Right cardiac atrium (tissue), 5 donors: ENCODE results near the gene HTATIP2. TPM values are rescaled to one million over a fixed set of nuclear protein-coding genes. Genes with fewer than 3 reads are reported as not detected.
"Not testable (repeated sequence)": the region's sequence is repeated elsewhere in the genome, so short reads cannot be mapped to it uniquely, and the experiment has no call there.

Experiments
- ATAC-seq, 2 donors: fragments of 200-7000 bp; cut with Tn5 transposase; one replicate each; pipeline versions ENCODE4 v1.8.0 to v1.9.1; 2020; ENCODE audit warnings: moderate library complexity in 2 of 2, mild to moderate bottlenecking in 1 of 2
- DNase-seq, 3 donors: peaks; one replicate each; pipeline ENCODE4 v3.0.0-alpha.2; 2020
- H3K27ac ChIP-seq: one replicate; pipeline ENCODE4 v1.5.1; 2013; ENCODE audit warnings: mild to moderate bottlenecking, low read length, control low read depth, moderate library complexity
- H3K27me3 ChIP-seq: one replicate; pipeline ENCODE4 v1.6.1; 2013; ENCODE audit not compliant: control insufficient read depth, insufficient read depth
- H3K4me1 ChIP-seq: one replicate; pipeline ENCODE4 v1.6.1; 2013; ENCODE audit warnings: low read length; ENCODE audit not compliant: control insufficient read depth, insufficient read depth
- H3K4me3 ChIP-seq: one replicate; pipeline ENCODE4 v1.5.1; 2013; ENCODE audit warnings: low read length, control low read depth
- H3K9me3 ChIP-seq: one replicate; pipeline ENCODE4 v1.6.1; 2013; ENCODE audit warnings: low read length; ENCODE audit not compliant: control insufficient read depth
- WGBS: extraction: QIAGEN DNeasy Blood & Tissue Kit; methylation state at CpG from one replicate; pipeline ENCODE4 v1.1.7; 2013; 5-methylcytosine and 5-hydroxymethylcytosine counted together
- intact Hi-C, 4 donors: fragments of 100-400 bp; cut with DNase I; formaldehyde crosslinking; loops; one replicate each; pipeline versions ENCODE4 v1.11.0 to v1.14.0; 2022 to 2023
- polyA plus RNA-seq: library from polyadenylated mRNA; stranded (reverse); fragments of 200-250 nt; gene quantifications from one replicate; pipeline ENCODE4 v1.2.3, GENCODE V29; 2013
- total RNA-seq, 4 donors: library from RNA; stranded (reverse); fragmentation: NEBNext Ultra II Directional; extraction: Animal tissue kit (Norgen Biotek cat#: 25700); gene quantifications; one replicate each; pipeline ENCODE4 v1.2.1, GENCODE V29; 2021
- donor health status: healthy with polysubstance abuse.
- donor health status: DM: no; HTN: yes; CAD: no.
- donor health status: DM: no; HTN: no; CAD: no.
- donor health status: DM: no; HTN: yes; CAD: no; lungs with severe emphysema.
- donor health status: DM: yes; HTN: yes; CAD: no.

HTATIP2 gene
- total and polyA plus RNA-seq, 5 donors: 12.7 to 22.0 (median 17.3) TPM

DNA sequence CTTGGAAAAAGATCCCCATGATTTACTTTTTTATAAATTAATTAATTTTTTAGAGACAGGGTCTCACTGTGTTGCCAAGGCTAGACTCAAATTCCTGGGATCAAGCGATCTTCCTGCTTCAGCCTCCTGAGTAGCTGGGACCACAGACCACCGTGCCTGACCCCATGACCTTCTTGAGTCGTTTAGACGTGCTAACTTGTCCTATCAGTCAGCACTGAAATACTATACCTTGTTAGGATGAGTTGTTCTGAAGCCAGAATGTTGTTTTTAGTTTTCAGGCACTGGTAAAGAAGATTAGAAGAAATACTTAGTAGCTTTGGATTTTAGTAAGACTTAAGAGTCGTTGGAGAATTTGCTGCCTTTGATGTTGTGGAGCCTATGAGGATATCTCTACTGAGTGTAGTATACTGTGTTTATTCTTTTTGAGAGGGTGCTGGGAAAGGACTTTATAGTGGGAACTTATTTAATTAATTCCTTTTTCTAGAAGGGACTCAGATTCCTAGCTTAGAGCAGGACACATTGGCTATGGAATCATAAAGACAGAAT is 8.6 kb downstream of the HTATIP2 start:
- intact Hi-C loops: no loop called here
- H3K9me3 ChIP-seq: no peaks in the 10 kb centered on the region
- DNase-seq (no peak), ATAC-seq (no peak)
- WGBS: 65% methylated on average over 5 of the region's 5 CpGs
- no peaks in the 10 kb centered on the region for H3K27me3 ChIP-seq
- H3K4me1 ChIP-seq: no peaks in the 10 kb centered on the region
- H3K27ac ChIP-seq: no peak overlapping the region
- no peak overlapping the region for H3K4me3 ChIP-seq

DNA sequence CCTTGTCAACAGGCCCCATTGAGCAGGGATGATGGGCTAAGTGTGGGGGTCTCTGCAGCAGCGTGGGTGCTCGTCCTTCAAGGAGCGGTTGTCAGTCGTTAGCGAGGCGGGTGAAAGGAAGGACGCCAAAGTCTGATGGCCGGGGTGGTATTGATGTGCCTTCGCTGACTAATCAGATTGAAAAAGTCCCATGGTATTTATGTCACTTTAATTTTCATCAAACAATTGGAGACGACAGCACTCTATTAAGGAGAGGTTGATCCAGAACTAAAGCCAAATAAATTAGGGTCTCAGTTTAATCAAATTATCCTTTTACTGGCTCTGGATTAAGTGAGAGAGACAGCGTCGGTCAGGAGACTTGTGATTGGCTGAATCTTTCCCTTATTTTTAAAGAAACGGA is 9.6 kb downstream of the HTATIP2 start:
- intact Hi-C loops: no loop called here
- no peak for ATAC-seq

DNA sequence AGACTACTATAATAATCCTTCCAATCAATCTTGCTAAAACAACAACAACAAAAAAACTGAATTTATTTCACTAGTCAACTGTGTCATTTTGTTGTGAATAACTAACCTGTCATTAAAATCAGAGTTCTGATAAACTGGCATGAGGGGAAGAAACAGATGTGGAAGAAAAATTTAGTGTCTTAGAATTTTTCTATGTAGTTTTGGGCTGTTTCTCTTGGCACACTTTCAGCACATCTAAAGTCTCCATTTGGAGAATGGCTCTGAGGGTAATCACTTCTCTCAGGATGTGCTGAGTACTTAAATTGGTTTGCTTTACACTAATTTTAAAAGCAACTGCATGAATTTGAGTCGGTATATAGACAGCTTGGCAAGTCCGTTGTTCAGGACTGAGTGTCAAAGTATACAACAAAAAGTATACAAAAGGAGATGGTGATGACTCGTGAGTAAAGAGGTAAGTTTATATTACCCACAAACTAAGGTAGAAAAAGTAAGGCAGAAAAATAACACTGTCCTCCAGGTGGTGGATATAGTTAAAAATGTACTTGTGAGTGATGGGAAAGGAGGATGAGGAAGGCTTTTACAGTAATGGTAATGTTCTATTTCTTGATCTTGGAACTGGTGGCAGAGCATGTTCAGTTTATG is 10.2 kb downstream of the HTATIP2 start:
- no peak overlapping the region for H3K27ac ChIP-seq
- intact Hi-C loops: no loop called here
- WGBS: 73% methylated on average over 3 of the region's 3 CpGs
- no peak overlapping the region for H3K4me3 ChIP-seq
- H3K9me3 ChIP-seq: no peaks in the 10 kb centered on the region
- no peaks in the 10 kb centered on the region for H3K27me3 ChIP-seq
- DNase-seq (no peak), ATAC-seq (no peak)
- H3K4me1 ChIP-seq: no peaks in the 10 kb centered on the region

More for the DNA sequence above, 9.6 kb downstream of the HTATIP2 start:
- DNase-seq: peak in 1 of 3 donors; percentile 37
- Histone ChIP-seq H3K27ac (no peak overlapping the region), H3K4me1 (no peaks in the 10 kb centered on the region), H3K9me3 (no peaks in the 10 kb centered on the region), H3K27me3 (no peaks in the 10 kb centered on the region), H3K4me3 (no peak overlapping the region)
- WGBS: 84% methylated on average over 13 of the region's 13 CpGs

DNA sequence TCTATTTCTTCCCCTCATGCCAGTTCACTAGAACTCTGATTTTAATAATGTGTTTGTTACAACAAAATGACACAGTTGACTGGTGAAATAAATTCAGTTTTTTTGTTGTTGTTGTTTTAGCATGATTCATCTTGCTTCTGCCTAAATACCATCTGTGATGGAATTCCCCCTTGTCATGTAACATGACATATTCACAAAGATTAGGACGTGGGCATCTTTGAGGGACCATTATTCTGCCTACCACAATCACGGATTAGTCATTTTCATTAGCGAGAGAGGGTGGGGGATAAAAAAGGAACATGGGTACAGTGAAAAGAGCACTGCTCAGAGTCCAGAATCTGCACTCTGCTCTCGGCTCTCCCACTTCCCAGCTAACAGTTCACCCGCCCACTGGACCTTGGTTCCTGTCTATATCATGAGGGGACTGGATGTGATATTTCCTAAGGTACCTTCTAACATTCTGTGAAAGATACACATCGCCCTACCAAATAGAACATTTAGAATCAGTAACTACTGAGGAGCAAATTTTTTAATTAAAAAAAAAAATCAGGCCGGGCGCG is 11.3 kb downstream of the HTATIP2 start:
- Histone ChIP-seq H3K9me3 (no peaks in the 10 kb centered on the region), H3K4me3 (no peak overlapping the region), H3K27me3 (no peaks in the 10 kb centered on the region), H3K27ac (no peak overlapping the region), H3K4me1 (no peaks in the 10 kb centered on the region)
- intact Hi-C loops: no loop called here
- ATAC-seq (no peak), DNase-seq (no peak)
- WGBS: 89% methylated on average over 9 of the region's 9 CpGs

DNA sequence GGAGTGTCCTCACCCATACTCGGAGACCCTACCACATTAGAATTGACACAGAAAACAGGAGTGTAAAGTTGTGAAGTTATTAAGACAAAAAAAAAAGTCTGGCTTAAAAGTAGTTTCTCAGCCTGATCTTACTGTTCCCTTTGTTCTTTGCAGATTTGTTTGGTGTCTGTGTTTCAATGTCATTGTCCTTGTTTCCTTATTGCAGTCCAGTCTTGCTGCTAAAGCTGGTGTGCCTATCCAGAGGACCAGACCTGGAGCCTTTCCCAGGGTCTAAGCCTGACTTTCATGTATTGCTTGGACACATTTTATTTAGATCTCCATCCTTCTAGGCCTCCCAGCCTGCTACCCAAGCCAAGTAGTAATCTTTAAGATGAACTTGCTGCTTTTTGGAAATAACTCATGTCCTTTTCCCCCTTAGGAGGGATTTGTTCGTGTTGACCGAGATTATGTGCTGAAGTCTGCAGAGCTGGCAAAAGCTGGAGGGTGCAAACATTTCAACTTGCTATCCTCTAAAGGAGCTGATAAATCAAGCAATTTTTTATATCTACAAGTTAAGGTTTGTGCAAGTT is 12.7 kb downstream of the HTATIP2 start:
- H3K4me3 ChIP-seq: no peak overlapping the region
- DNase-seq: no peak
- H3K27ac ChIP-seq: no peak overlapping the region
- intact Hi-C loops: no loop called here
- no peaks in the 10 kb centered on the region for H3K9me3 ChIP-seq
- 83% methylated on average over 3 of the region's 3 CpGs for WGBS
- ATAC-seq: no peak
- no peaks in the 10 kb centered on the region for H3K27me3 ChIP-seq
- no peaks in the 10 kb centered on the region for H3K4me1 ChIP-seq

DNA sequence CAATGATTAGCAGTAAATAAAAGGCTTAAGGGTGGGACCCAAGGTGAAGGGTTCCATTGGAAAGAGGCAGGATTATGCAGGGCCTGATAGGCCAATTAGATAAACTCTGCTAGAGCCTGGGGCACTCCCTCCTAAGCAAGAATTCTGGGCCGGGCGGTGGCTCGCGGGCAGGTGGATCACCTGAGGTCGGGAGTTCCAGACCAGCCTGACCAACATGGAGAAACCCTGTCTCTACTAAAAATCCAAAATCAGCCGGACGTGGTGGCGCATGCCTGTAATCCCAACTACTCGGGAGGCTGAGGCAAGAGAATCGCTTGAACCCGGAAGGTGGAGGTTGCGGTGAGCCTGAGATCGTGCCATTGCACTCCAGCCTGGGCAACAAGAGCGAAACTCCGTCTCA is 22.5 kb downstream of the HTATIP2 start:
- WGBS: 84% methylated on average over 15 of the region's 15 CpGs
- ATAC-seq, DNase-seq, intact Hi-C loops, H3K4me1 ChIP-seq, H3K27ac ChIP-seq, H3K4me3 ChIP-seq, H3K27me3 ChIP-seq, H3K9me3 ChIP-seq: not testable (repeated sequence)

DNA sequence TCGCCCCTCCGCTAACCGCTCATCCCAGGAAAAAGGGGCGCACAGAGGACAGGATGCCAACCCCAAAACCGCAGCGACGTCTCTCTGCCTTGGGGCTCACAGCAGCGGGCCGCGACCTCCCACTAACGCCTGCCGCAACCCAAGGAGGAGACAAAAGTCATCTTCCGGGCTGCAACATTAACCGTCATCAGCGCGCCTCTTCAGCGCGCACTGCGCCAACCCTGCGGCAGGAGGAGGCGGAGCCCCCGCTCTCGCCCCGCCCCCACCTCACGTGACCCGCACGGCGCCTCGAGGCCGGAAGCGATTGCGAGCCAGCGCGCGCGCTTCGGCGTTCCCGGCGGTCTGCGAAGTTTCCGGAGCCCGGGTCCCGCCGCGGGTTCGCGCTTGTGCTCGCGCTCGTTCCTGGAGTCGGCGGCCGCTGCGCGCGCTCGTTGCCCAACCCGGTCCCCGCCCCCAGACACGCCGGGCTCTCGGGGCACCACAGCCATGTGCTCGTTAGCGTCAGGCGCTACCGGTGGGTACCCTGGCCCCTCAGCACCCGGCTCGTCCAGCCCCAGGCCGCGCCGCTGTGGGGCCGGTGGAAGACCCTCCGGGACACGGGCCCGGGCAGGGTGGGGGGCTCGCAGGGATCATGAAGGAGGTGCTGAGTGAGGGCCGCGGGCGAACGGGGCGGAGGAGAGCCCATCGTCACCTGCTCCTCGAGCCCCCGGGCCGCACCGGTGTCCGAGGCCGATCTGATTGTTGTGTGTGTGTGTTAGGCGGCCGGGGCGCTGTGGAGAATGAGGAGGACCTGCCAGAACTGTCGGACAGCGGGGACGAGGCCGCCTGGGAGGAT is 24.0 kb downstream of the HTATIP2 start, which contains the start of gene PRMT3:
Gene PRMT3 (plus strand): TSS at position 456 of the 835 bp plus-strand sequence. CDS start 31 bp downstream, at position 487.
- no peaks in the 10 kb centered on the region for H3K9me3 ChIP-seq
- WGBS: under 1% methylated on average over 96 of the region's 96 CpGs
- peaks cover 3% of the 10 kb centered on the region for H3K4me1 ChIP-seq
- DNase-seq: peak; percentile 97 to 99 (median 99)
- H3K4me3 ChIP-seq: peak within 1 kb of the TSS; percentile 69
- peak within 1 kb of the TSS; percentile 96 for H3K27ac ChIP-seq
- H3K27me3 ChIP-seq: no peaks in the 10 kb centered on the region
- intact Hi-C loops: no loop called here
- ATAC-seq: peak; percentile 98

DNA sequence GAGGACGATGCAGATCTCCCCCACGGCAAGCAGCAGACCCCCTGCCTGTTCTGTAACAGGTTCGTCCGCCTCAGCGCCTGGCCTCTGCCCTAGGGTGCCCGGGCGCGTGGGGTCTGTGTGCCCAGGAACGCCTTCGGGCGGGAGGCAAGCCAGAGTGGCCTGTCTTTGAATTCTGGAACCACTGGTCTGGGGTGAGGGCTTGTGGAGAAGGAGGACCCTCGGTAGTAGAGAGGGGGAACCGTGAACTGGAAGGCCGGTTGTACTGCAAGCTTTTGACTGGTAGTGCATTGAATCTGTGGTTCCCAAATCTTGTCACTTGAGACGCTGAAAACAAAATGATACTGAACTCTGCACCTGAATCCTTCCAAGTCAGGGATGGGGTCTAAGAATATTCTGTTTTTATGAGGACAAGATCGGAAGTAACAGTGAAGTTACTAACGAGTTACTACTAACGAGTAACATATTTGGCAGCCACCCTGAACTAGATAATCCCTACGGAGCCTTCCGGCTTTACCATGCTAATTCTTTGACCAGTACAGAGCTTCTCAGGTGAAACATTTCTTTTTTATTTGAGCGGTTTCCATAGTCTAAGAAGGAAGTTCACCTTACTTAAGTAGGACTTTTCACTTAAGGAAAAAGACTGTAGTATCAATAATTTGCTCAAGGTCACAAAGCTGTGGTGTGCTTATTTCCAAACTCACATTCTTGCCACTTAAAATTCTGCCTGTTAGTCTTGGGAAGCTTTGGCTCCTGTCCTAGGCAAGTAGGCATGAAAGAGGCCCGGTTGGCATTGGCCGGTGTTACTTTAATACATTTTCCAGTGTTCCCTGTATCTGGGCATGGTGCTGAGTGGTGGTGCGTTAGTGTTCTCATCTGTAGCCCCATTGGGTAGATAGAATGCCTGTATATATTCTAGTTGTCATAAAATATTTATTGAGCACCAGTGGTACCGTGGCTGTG is 24.9 kb downstream of the HTATIP2 start:
- no peak for DNase-seq
- H3K9me3 ChIP-seq: no peaks in the 10 kb centered on the region
- H3K4me3 ChIP-seq: peak overlapping the region; percentile 49
- no peaks in the 10 kb centered on the region for H3K27me3 ChIP-seq
- H3K27ac ChIP-seq: peak overlapping the region; percentile 26
- ATAC-seq: no peak
- peaks cover 3% of the 10 kb centered on the region for H3K4me1 ChIP-seq
- 10% methylated on average over 25 of the region's 25 CpGs for WGBS
- intact Hi-C loops: no loop called here

DNA sequence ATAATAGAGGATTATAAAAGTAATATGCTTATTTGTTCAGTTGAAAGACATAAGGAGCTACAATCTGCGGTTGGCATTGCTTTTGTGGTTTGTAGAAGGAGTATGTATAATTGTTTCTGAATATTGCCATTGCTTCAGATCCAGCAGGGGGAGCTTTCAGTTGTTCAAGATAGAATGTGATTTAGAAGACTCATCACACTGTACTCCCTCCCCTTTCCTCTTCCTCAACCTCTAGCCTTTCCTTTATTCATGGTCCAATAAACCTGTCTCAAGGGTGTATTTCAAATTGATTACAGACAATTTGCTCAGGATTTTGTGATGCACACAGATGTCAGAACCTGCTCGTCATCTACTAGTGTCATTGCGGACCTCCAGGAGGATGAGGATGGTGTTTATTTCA is 33.8 kb downstream of the HTATIP2 start:
- no peaks in the 10 kb centered on the region for H3K4me1 ChIP-seq
- H3K9me3 ChIP-seq: no peaks in the 10 kb centered on the region
- no peak overlapping the region for H3K27ac ChIP-seq
- H3K27me3 ChIP-seq: no peaks in the 10 kb centered on the region
- ATAC-seq (peak in 1 of 2 donors; percentile 42), DNase-seq (no peak)
- no peak overlapping the region for H3K4me3 ChIP-seq
- intact Hi-C loops: loop anchor here in 1 of 4 donors (5.0 to 10.0 kb wide), 2 partner anchors 58 to 215 kb away; no protein-coding TSS in a partner anchor
- WGBS: 82% methylated on average over 3 of the region's 3 CpGs

DNA sequence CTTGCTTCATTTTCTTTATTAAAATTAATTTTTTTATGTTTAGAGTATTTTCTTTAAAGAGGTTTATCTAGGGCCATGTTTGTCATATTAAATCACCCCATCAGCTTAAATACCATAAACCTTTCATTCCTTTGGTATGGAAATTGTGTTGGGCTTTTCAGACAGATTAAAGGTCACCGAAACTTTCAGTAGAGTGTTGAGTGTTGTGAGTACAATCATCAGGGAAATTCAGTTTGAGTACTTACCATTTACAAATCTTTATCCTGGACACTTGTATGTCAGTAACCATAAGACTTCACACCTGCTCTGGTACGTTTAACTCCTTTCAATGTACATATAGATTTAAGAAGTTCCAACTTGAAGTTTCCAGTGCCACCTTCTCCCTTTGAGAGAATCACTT is 36.0 kb downstream of the HTATIP2 start:
- no peak for ATAC-seq
- H3K27me3 ChIP-seq: no peaks in the 10 kb centered on the region
- 79% methylated on average over 2 of the region's 2 CpGs for WGBS
- DNase-seq: no peak
- no peaks in the 10 kb centered on the region for H3K4me1 ChIP-seq
- no peaks in the 10 kb centered on the region for H3K9me3 ChIP-seq
- H3K4me3 ChIP-seq: no peak overlapping the region
- intact Hi-C loops: loop anchor here in 1 of 4 donors (5.0 to 10.0 kb wide), 2 partner anchors 55 to 213 kb away; no protein-coding TSS in a partner anchor
- no peak overlapping the region for H3K27ac ChIP-seq
